GM12875 (cell line): ENCODE results near the gene PODXL2.

Source experiments
- H3K4me3 ChIP-seq: one replicate; pipeline ENCODE4 v1.5.1; 2011; ENCODE audit warnings: low read depth, low read length, control low read depth
- CTCF ChIP-seq: IDR thresholded peaks from 2 replicates; pipeline ENCODE4 v1.5.1; 2011; ENCODE audit warnings: low read depth, mild to moderate bottlenecking, control low read depth, inconsistent platforms, low read length, moderate library complexity, borderline replicate concordance; ENCODE audit not compliant: insufficient read depth

PODXL2 gene

GRCh38 chr3:127656906-127657305 lies 27.9 kb downstream of the PODXL2 start:
- TF ChIP-seq CTCF = no peak
- no peak overlapping the region for H3K4me3 ChIP-seq

- no peak for TF ChIP-seq CTCF
Measured at GRCh38 chr3:127658234-127658633, 29.2 kb downstream of the PODXL2 start.

GRCh38 chr3:127660621-127661251 lies 31.8 kb downstream of the PODXL2 start:
- H3K4me3 ChIP-seq = no peak overlapping the region
- TF ChIP-seq CTCF = no peak

More at GRCh38 chr3:127658234-127658633, 29.2 kb downstream of the PODXL2 start:
- no peak overlapping the region for H3K4me3 ChIP-seq

- no peak for TF ChIP-seq CTCF
- H3K4me3 ChIP-seq = no peak overlapping the region
Measured at GRCh38 chr3:127661600-127661999, 32.6 kb downstream of the PODXL2 start.

GRCh38 chr3:127662001-127662469 lies 33.0 kb downstream of the PODXL2 start:
- no peak for TF ChIP-seq CTCF
- no peak overlapping the region for H3K4me3 ChIP-seq

- TF ChIP-seq CTCF = no peak
Measured at GRCh38 chr3:127663151-127663550, 34.2 kb downstream of the PODXL2 start.

GRCh38 chr3:127665165-127665564 lies 36.2 kb downstream of the PODXL2 start:
- no peak overlapping the region for H3K4me3 ChIP-seq
- TF ChIP-seq CTCF = no peak

More at GRCh38 chr3:127663151-127663550, 34.2 kb downstream of the PODXL2 start:
- no peak overlapping the region for H3K4me3 ChIP-seq
